Measurements from ENCODE around the gene ZBTB32.

- TF ChIP-seq, protein P1, sequence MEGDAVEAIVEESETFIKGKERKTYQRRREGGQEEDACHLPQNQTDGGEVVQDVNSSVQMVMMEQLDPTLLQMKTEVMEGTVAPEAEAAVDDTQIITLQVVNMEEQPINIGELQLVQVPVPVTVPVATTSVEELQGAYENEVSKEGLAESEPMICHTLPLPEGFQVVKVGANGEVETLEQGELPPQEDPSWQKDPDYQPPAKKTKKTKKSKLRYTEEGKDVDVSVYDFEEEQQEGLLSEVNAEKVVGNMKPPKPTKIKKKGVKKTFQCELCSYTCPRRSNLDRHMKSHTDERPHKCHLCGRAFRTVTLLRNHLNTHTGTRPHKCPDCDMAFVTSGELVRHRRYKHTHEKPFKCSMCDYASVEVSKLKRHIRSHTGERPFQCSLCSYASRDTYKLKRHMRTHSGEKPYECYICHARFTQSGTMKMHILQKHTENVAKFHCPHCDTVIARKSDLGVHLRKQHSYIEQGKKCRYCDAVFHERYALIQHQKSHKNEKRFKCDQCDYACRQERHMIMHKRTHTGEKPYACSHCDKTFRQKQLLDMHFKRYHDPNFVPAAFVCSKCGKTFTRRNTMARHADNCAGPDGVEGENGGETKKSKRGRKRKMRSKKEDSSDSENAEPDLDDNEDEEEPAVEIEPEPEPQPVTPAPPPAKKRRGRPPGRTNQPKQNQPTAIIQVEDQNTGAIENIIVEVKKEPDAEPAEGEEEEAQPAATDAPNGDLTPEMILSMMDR (IDR thresholded peaks at IDR 0.05) = no peak
- TF ChIP-seq POLR2A (IDR thresholded peaks at IDR 0.05) = no peak
Measured at GRCh38 chr19:35713904-35714495, 9.6 kb downstream of the ZBTB32 start.
